H9 (cell line): Measurements from ENCODE around the gene SH3BP5. TPM values are rescaled to one million over a fixed set of nuclear protein-coding genes. Genes with fewer than 3 reads are reported as not detected.

Experiments
- DNase-seq: peaks from one replicate; pipeline ENCODE4 v3.0.0-alpha.2; 2017
- H2AFZ ChIP-seq: one replicate; pipeline ENCODE4 v1.6.1; 2013; ENCODE audit warnings: mild to moderate bottlenecking, low read length, control low read depth, moderate library complexity
- H2AK5ac ChIP-seq: 2 replicates; pipeline ENCODE4 v1.6.1; 2013; ENCODE audit warnings: low read length, control low read depth, mixed read lengths; ENCODE audit not compliant: insufficient read length
- H2BK120ac ChIP-seq: one replicate; pipeline ENCODE4 v1.6.1; 2013; ENCODE audit warnings: low read depth, mild to moderate bottlenecking, low read length, control low read depth, inconsistent platforms; ENCODE audit not compliant: poor library complexity, severe bottlenecking
- H2BK12ac ChIP-seq: 2 replicates; pipeline ENCODE4 v1.6.1; 2013; ENCODE audit warnings: low read length, control low read depth, mixed read lengths, low read depth; ENCODE audit not compliant: insufficient read length
- H2BK15ac ChIP-seq: 2 replicates; pipeline ENCODE4 v1.6.1; 2013; ENCODE audit warnings: low read depth, low read length, control low read depth
- H2BK20ac ChIP-seq: one replicate; pipeline ENCODE4 v1.6.1; 2013; ENCODE audit warnings: low read depth, mild to moderate bottlenecking, low read length, control low read depth, inconsistent platforms; ENCODE audit not compliant: poor library complexity, severe bottlenecking
- H2BK5ac ChIP-seq: 2 replicates; pipeline ENCODE4 v1.6.1; 2013; ENCODE audit warnings: low read length, control low read depth, mixed read lengths; ENCODE audit not compliant: insufficient read length
- H3K14ac ChIP-seq: 2 replicates; pipeline ENCODE4 v1.6.1; 2013; ENCODE audit warnings: low read length, control low read depth; ENCODE audit not compliant: insufficient read depth
- H3K18ac ChIP-seq: 2 replicates; pipeline ENCODE4 v1.6.1; 2013; ENCODE audit warnings: low read depth, mild to moderate bottlenecking, mixed read lengths, low read length, control low read depth; ENCODE audit not compliant: insufficient read length
- H3K23ac ChIP-seq: 2 replicates; pipeline ENCODE4 v1.6.1; 2013; ENCODE audit warnings: low read length, control low read depth, mixed read lengths, low read depth; ENCODE audit not compliant: insufficient read length
- H3K23me2 ChIP-seq: 2 replicates; pipeline ENCODE4 v1.6.1; 2013; ENCODE audit warnings: low read depth, mild to moderate bottlenecking, mixed read lengths, low read length, control low read depth; ENCODE audit not compliant: insufficient read length, poor library complexity, severe bottlenecking
- H3K27ac ChIP-seq: 2 replicates; pipeline ENCODE4 v1.5.1; 2013; ENCODE audit warnings: low read length, control low read depth, mixed read lengths, low read depth; ENCODE audit not compliant: insufficient read length
- H3K27me3 ChIP-seq: 2 replicates; pipeline ENCODE4 v1.6.1; 2013; ENCODE audit warnings: low read length, control low read depth, inconsistent platforms; ENCODE audit not compliant: insufficient read depth
- H3K4ac ChIP-seq: 2 replicates; pipeline ENCODE4 v1.6.1; 2013; ENCODE audit warnings: low read depth, mild to moderate bottlenecking, control low read depth, inconsistent platforms, low read length, moderate library complexity
- H3K4me1 ChIP-seq: 2 replicates; pipeline ENCODE4 v1.6.1; 2013; ENCODE audit warnings: low read length, control low read depth, inconsistent platforms; ENCODE audit not compliant: insufficient read depth
- H3K4me2 ChIP-seq: 2 replicates; pipeline ENCODE4 v1.6.1; 2013; ENCODE audit warnings: low read length, control low read depth, mixed read lengths; ENCODE audit not compliant: insufficient read length, insufficient read depth
- H3K56ac ChIP-seq: 2 replicates; pipeline ENCODE4 v1.6.1; 2013; ENCODE audit warnings: low read depth, mild to moderate bottlenecking, mixed read lengths, low read length, control low read depth; ENCODE audit not compliant: insufficient read length
- H3K79me1 ChIP-seq: 2 replicates; pipeline ENCODE4 v1.6.1; 2013; ENCODE audit warnings: low read depth, mild to moderate bottlenecking, moderate library complexity, low read length, control low read depth, inconsistent platforms; ENCODE audit not compliant: insufficient read depth, poor library complexity, severe bottlenecking
- H3K79me2 ChIP-seq: 2 replicates; pipeline ENCODE4 v1.6.1; 2013; ENCODE audit warnings: low read length, control low read depth, inconsistent platforms; ENCODE audit not compliant: insufficient read depth
- H3K9ac ChIP-seq: 2 replicates; pipeline ENCODE4 v1.6.1; 2013; ENCODE audit warnings: low read length, control low read depth, mixed read lengths; ENCODE audit not compliant: insufficient read length; ENCODE audit errors: extremely low read depth
- H3K9me3 ChIP-seq: one replicate; pipeline ENCODE4 v1.6.1; 2013; ENCODE audit warnings: low read depth, low read length, inconsistent platforms; ENCODE audit not compliant: control insufficient read depth
- H3T11ph ChIP-seq: one replicate; pipeline ENCODE4 v1.6.1; 2013; ENCODE audit warnings: mild to moderate bottlenecking, low read length, control low read depth, inconsistent platforms
- H4K20me1 ChIP-seq: one replicate; pipeline ENCODE4 v1.6.1; 2013; ENCODE audit not compliant: control insufficient read depth, insufficient read length, insufficient read depth
- H4K5ac ChIP-seq: 2 replicates; pipeline ENCODE4 v1.6.1; 2013; ENCODE audit warnings: low read depth, mild to moderate bottlenecking, mixed read lengths, low read length, control low read depth; ENCODE audit not compliant: insufficient read length
- H4K8ac ChIP-seq: replicated peaks from 2 replicates; pipeline ENCODE4 v1.6.1; 2013; ENCODE audit warnings: low read length, control low read depth, mixed read lengths, low read depth; ENCODE audit not compliant: insufficient read length
- H4K91ac ChIP-seq: 2 replicates; pipeline ENCODE4 v1.6.1; 2013; ENCODE audit warnings: low read depth, mild to moderate bottlenecking, moderate library complexity, mixed read lengths, low read length, control low read depth; ENCODE audit not compliant: insufficient read length
- H3K27ac Mint-ChIP-seq, 3 experiments: 2 replicates in 2 of 3; 3 replicates in 1 of 3; pipeline ENCODE4 v1.8.0; 2020 to 2021; ENCODE audit warnings: mixed read lengths in 3 of 3, mild to moderate bottlenecking in 1 of 3, moderate library complexity in 1 of 3
- H3K27me3 Mint-ChIP-seq: 2 replicates; pipeline ENCODE4 v1.8.0; 2021; ENCODE audit warnings: low read depth, mild to moderate bottlenecking, moderate library complexity, mixed read lengths
- H3K36me3 Mint-ChIP-seq, 3 experiments: 2 replicates in 2 of 3; 3 replicates in 1 of 3; pipeline ENCODE4 v1.8.0; 2020 to 2021; ENCODE audit warnings: low read depth in 3 of 3, mixed read lengths in 3 of 3; ENCODE audit not compliant: insufficient read depth in 1 of 3
- H3K4me1 Mint-ChIP-seq, 2 experiments: 2 replicates each; pipeline ENCODE4 v1.8.0; 2020; ENCODE audit warnings: mixed read lengths in 2 of 2
- H3K4me3 Mint-ChIP-seq, 2 experiments: 2 replicates in 1 of 2; 3 replicates in 1 of 2; pipeline ENCODE4 v1.8.0; 2020 to 2021; ENCODE audit warnings: mild to moderate bottlenecking in 2 of 2, mixed read lengths in 2 of 2, moderate library complexity in 1 of 2
- H3K9me3 Mint-ChIP-seq, 2 experiments: 2 replicates in 1 of 2; 3 replicates in 1 of 2; pipeline ENCODE4 v1.8.0; 2020; ENCODE audit warnings: mild to moderate bottlenecking in 2 of 2, mixed read lengths in 2 of 2, moderate library complexity in 1 of 2
- CTCF ChIP-seq: fragments of 200-600 bp; sonication (generic); conservative IDR thresholded peaks from 3 replicates; pipeline ENCODE4 v1.8.0; 2021; ENCODE audit warnings: antibody characterized with exemption, mild to moderate bottlenecking
- WGBS: extraction: QIAGEN DNeasy Blood & Tissue Kit; methylation state at CpG from one replicate; pipeline ENCODE4 v1.1.7; 2013; ENCODE audit warnings: missing lambda C conversion rate, low lambda C conversion rate, mixed read lengths; ENCODE audit not compliant: insufficient read length; ENCODE audit errors: extremely low coverage; 5-methylcytosine and 5-hydroxymethylcytosine counted together
- total RNA-seq: library from RNA; stranded (reverse); gene quantifications from 2 replicates; pipeline ENCODE4 v1.2.1, GENCODE V29; 2021

SH3BP5 gene
- total RNA-seq, 1 experiment from 2014 or later, result 6.8 TPM

GRCh38 chr3:15294929-15295328, 37.5 kb downstream of the SH3BP5 start:
- H3K4me3 Mint-ChIP-seq, result no peak overlapping the region
- H3K23ac ChIP-seq, result no peak overlapping the region

More at GRCh38 chr3:15294929-15295328, 37.5 kb downstream of the SH3BP5 start:
- Histone ChIP-seq H2BK15ac (no peak overlapping the region), H2BK12ac (no peak overlapping the region), H4K91ac (no peak overlapping the region), H3K23me2 (no peaks in the 10 kb centered on the region), H2BK5ac (no peak overlapping the region), H4K8ac (no peak overlapping the region), H4K20me1 (no peaks in the 10 kb centered on the region), H2BK120ac (no peak overlapping the region), H3T11ph (no peak overlapping the region), H3K9ac (no peak overlapping the region), H3K4me1 (no peaks in the 10 kb centered on the region), H3K4ac (no peak overlapping the region), H3K4me2 (no peak overlapping the region), H4K5ac (no peak overlapping the region), H3K79me1 (no peaks in the 10 kb centered on the region), H2BK20ac (no peak overlapping the region), H3K18ac (no peak overlapping the region), H3K79me2 (no peaks in the 10 kb centered on the region), H3K27me3 (no peaks in the 10 kb centered on the region), H3K56ac (no peak overlapping the region), H3K27ac (no peak overlapping the region), H2AK5ac (no peak overlapping the region), H2AFZ (no peak overlapping the region), H3K14ac (no peak overlapping the region), H3K9me3 (no peaks in the 10 kb centered on the region)
- H3K36me3 Mint-ChIP-seq, result no peaks in the 10 kb centered on the region
- no peak for TF ChIP-seq CTCF
- no CpG with 5 or more reads among the region's 5 CpGs for WGBS
- H3K27me3 Mint-ChIP-seq, result no peaks in the 10 kb centered on the region
- H3K4me1 Mint-ChIP-seq, result peaks cover 0 to 3% of the 10 kb centered on the region in 2 experiments; a peak in 1 of 4 replicates
- H3K9me3 Mint-ChIP-seq, result no peaks in the 10 kb centered on the region
- no peak for DNase-seq
- no peak overlapping the region; a peak in 1 of 7 replicates for H3K27ac Mint-ChIP-seq
